SK-N-SH treated with all-trans-retinoic acid at 6 μM for 48 hours (cell line): ENCODE data around the gene CZIB.

Experiments used
- CREB5 ChIP-seq: fragments of 250-450 bp; sonication (Bioruptor Pico); IDR thresholded peaks from 2 replicates; pipeline ENCODE4 v1.5.1; 2020; ENCODE audit warnings: low read depth, mild to moderate bottlenecking, moderate library complexity
- CSRNP3 ChIP-seq: fragments of 250-450 bp; sonication (Bioruptor Pico); IDR thresholded peaks from 2 replicates; pipeline ENCODE4 v1.5.1; 2021; ENCODE audit warnings: mild to moderate bottlenecking, moderate library complexity
- ESRRG ChIP-seq: fragments of 250-450 bp; sonication (Bioruptor Pico); IDR thresholded peaks from 2 replicates; pipeline ENCODE4 v1.6.1; 2021; ENCODE audit warnings: mild to moderate bottlenecking
- PATZ1 ChIP-seq: fragments of 250-450 bp; sonication (Bioruptor Pico); IDR thresholded peaks from 2 replicates; pipeline ENCODE4 v1.8.0; 2020; ENCODE audit warnings: mild to moderate bottlenecking, moderate library complexity, borderline replicate concordance
- RARB ChIP-seq: fragments of 250-450 bp; sonication (Bioruptor Pico); IDR thresholded peaks from 2 replicates; pipeline ENCODE4 v1.8.0; 2021; ENCODE audit warnings: mild to moderate bottlenecking, moderate library complexity
- SNAI2 ChIP-seq: fragments of 250-450 bp; sonication (Bioruptor Pico); IDR thresholded peaks from 2 replicates; pipeline ENCODE4 v1.5.0; 2020; ENCODE audit warnings: mild to moderate bottlenecking, moderate library complexity
- TCF4 ChIP-seq: fragments of 250-450 bp; sonication (Bioruptor Pico); IDR thresholded peaks from 2 replicates; pipeline ENCODE4 v1.8.0; 2021; ENCODE audit warnings: mild to moderate bottlenecking, moderate library complexity, borderline replicate concordance
- TOX ChIP-seq: fragments of 250-450 bp; sonication (Bioruptor Pico); IDR thresholded peaks from 2 replicates; pipeline ENCODE4 v1.8.0; 2021; ENCODE audit warnings: mild to moderate bottlenecking, moderate library complexity, borderline replicate concordance
- TSHZ2 ChIP-seq: fragments of 250-450 bp; sonication (Bioruptor Pico); IDR thresholded peaks from 2 replicates; pipeline ENCODE4 v1.5.0; 2020; ENCODE audit warnings: mild to moderate bottlenecking, moderate library complexity
- ZFP3 ChIP-seq: fragments of 250-450 bp; sonication (Bioruptor Pico); IDR thresholded peaks from 2 replicates; pipeline ENCODE4 v1.5.0; 2020; ENCODE audit warnings: mild to moderate bottlenecking, moderate library complexity
- ZFP30 ChIP-seq: fragments of 450-650 bp; formaldehyde crosslinking; IDR thresholded peaks from 2 replicates; pipeline ENCODE4 v1.5.0; 2022; ENCODE audit warnings: mild to moderate bottlenecking, moderate library complexity
- ZNF70 ChIP-seq: fragments of 450-650 bp; formaldehyde crosslinking; IDR thresholded peaks from 2 replicates; pipeline ENCODE4 v1.5.0; 2020; ENCODE audit warnings: mild to moderate bottlenecking, moderate library complexity
- ZNF8 ChIP-seq: fragments of 450-650 bp; formaldehyde crosslinking; IDR thresholded peaks from 2 replicates; pipeline ENCODE4 v1.5.0; 2020; ENCODE audit warnings: mild to moderate bottlenecking, moderate library complexity

- no peak for TF ChIP-seq ZNF70 (CRISPR knock-in tag)
- TF ChIP-seq PATZ1 (CRISPR knock-in tag), result no peak
- no peak for TF ChIP-seq TCF4 (CRISPR knock-in tag)
- no peak for TF ChIP-seq SNAI2 (CRISPR knock-in tag)
- TF ChIP-seq ZFP3 (CRISPR knock-in tag), result no peak
- TF ChIP-seq CREB5 (CRISPR knock-in tag), result no peak
- no peak for TF ChIP-seq TOX (CRISPR knock-in tag)
- no peak for TF ChIP-seq ESRRG (CRISPR knock-in tag)
- no peak for TF ChIP-seq RARB (CRISPR knock-in tag)
- TF ChIP-seq ZFP30 (CRISPR knock-in tag), result no peak
- TF ChIP-seq ZNF8 (CRISPR knock-in tag), result no peak
- TF ChIP-seq CSRNP3 (CRISPR knock-in tag), result no peak
- no peak for TF ChIP-seq TSHZ2
Observed at GRCh38 chr1:53182716-53183094, 37.7 kb downstream of the CZIB start.
